ENCODE results near the gene ELFN2.

DNA sequence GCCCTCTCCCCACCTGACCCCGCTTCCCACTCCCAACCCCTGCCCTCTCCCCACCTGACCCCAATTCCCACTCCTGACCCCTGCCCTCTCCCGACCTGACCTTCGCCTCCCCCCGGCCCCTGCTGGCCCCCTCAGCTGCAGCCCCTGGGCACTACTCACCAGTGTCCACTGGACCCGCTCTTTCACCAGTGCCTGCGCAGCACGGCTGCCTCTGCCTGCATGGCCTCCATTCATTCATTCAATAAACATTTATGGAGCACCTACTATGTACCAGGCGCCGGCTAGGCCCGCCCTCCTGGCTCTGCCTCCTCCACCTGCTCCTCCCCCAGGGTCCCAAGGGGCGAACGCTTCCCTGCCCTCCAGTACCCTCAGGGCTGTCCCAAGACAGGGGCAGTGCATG, 42.6 kb downstream of the ELFN2 start:
- TF ChIP-seq CTCF (IDR thresholded peaks at IDR 0.05): no peak
- TF ChIP-seq POLR2AphosphoS5 (IDR thresholded peaks at IDR 0.05): no peak
- TF ChIP-seq POLR2A (IDR thresholded peaks at IDR 0.05): no peak
- no peak for TF ChIP-seq EP300 (IDR thresholded peaks at IDR 0.05; ENCODE audit: low read depth)

All from transverse colon (tissue), 4 donors.